Hematopoietic multipotent progenitor cell (in vitro differentiated cells): Measurements from ENCODE around the gene TMEM273. TPM values are rescaled to one million over a fixed set of nuclear protein-coding genes. Genes with fewer than 3 reads are reported as not detected.

Experiments
- DNase-seq, 3 donors: peaks; one replicate each; pipeline ENCODE4 v3.0.0-alpha.2; 2011 to 2015; ENCODE audit warnings: low read depth in 2 of 3, low spot score in 2 of 3
- total RNA-seq: library from RNA; depleted of rRNA; stranded (reverse); fragments of >200 nt; gene quantifications from one replicate; pipeline ENCODE4 v1.2.3, GENCODE V29; 2012

TMEM273 gene
- total RNA-seq, 1 donor: 1.6 TPM

- no peak for DNase-seq
Measured at GRCh38 chr10:49166484-49167400, 21.4 kb downstream of the TMEM273 start.

GRCh38 chr10:49165821-49166483, 22.2 kb downstream of the TMEM273 start:
- no peak for DNase-seq

GRCh38 chr10:49165259-49165658, 22.9 kb downstream of the TMEM273 start:
- DNase-seq: no peak

- peak in 2 of 3 donors; percentile 64 to 85 for DNase-seq
Measured at GRCh38 chr10:49164559-49165188, 23.5 kb downstream of the TMEM273 start.

- no peak for DNase-seq
Measured at GRCh38 chr10:49163741-49164140, 24.4 kb downstream of the TMEM273 start.

GRCh38 chr10:49162761-49163310, 25.4 kb downstream of the TMEM273 start:
- no peak for DNase-seq

- DNase-seq: no peak
Measured at GRCh38 chr10:49162063-49162462, 26.1 kb downstream of the TMEM273 start.

- peak in 2 of 3 donors; percentile 56 to 76 for DNase-seq
Measured at GRCh38 chr10:49161411-49161997, 26.7 kb downstream of the TMEM273 start.

- no peak for DNase-seq
Measured at GRCh38 chr10:49160814-49161213, 27.4 kb downstream of the TMEM273 start.

- no peak for DNase-seq
Measured at GRCh38 chr10:49160110-49160509, 28.1 kb downstream of the TMEM273 start.

GRCh38 chr10:49158915-49159314, 29.3 kb downstream of the TMEM273 start:
- DNase-seq: no peak

- DNase-seq: no peak
Measured at GRCh38 chr10:49158404-49158803, 29.8 kb downstream of the TMEM273 start.

GRCh38 chr10:49157229-49157628, 31.0 kb downstream of the TMEM273 start:
- no peak for DNase-seq

- DNase-seq: no peak
Measured at GRCh38 chr10:49154641-49155040, 33.5 kb downstream of the TMEM273 start.

- DNase-seq: no peak
Measured at GRCh38 chr10:49153971-49154370, 34.2 kb downstream of the TMEM273 start.

GRCh38 chr10:49153115-49153514, 35.1 kb downstream of the TMEM273 start:
- DNase-seq: no peak

GRCh38 chr10:49152663-49153062, 35.5 kb downstream of the TMEM273 start:
- DNase-seq: no peak

- DNase-seq: no peak
Measured at GRCh38 chr10:49152037-49152436, 36.2 kb downstream of the TMEM273 start.

- DNase-seq: no peak
Measured at GRCh38 chr10:49151481-49151880, 36.7 kb downstream of the TMEM273 start.

GRCh38 chr10:49151025-49151445, 37.2 kb downstream of the TMEM273 start:
- DNase-seq: peak in 1 of 3 donors; percentile 60

GRCh38 chr10:49150426-49150825, 37.8 kb downstream of the TMEM273 start:
- no peak for DNase-seq
